HAP-1 (cell line): Measurements from ENCODE around the gene FOSL2.

Experiments used
- DNase-seq, 2 experiments: peaks; one replicate each; pipeline ENCODE4 v3.0.0-alpha.2; 2016 to 2020; ENCODE audit warnings: low spot score in 2 of 2
- H3K27me3 ChIP-seq: fragments of 250-450 bp; sonication (Bioruptor Pico); 2 replicates; pipeline ENCODE4 v1.5.1; 2020; ENCODE audit warnings: low read depth, mild to moderate bottlenecking, moderate library complexity
- H3K36me3 ChIP-seq: fragments of 250-450 bp; sonication (Bioruptor Pico); replicated peaks from 2 replicates; pipeline ENCODE4 v1.5.1; 2020; ENCODE audit warnings: mild to moderate bottlenecking
- H3K4me1 ChIP-seq: fragments of 250-450 bp; sonication (Bioruptor Pico); 2 replicates; pipeline ENCODE4 v1.5.1; 2020; ENCODE audit warnings: mild to moderate bottlenecking
- H3K4me3 ChIP-seq: fragments of 250-450 bp; sonication (Bioruptor Pico); 2 replicates; pipeline ENCODE4 v1.5.1; 2020; ENCODE audit warnings: mild to moderate bottlenecking, moderate library complexity
- H3K9me3 ChIP-seq: fragments of 250-450 bp; sonication (Bioruptor Pico); 2 replicates; pipeline ENCODE4 v1.5.1; 2020; ENCODE audit warnings: mild to moderate bottlenecking, moderate library complexity
- in situ Hi-C: fragments of 300-500 bp; cut with MboI; formaldehyde crosslinking; loops from 3 replicates; pipeline ENCODE4 v1.14.3; 2020; ENCODE audit warnings: low sequenced_read_pairs, inconsistent platforms, mixed read lengths

Gene FOSL2

GRCh38 chr2:28411956-28412609, 19.4 kb downstream of the FOSL2 start:
- H3K27me3 ChIP-seq, result no peaks in the 10 kb centered on the region
- no peak overlapping the region for H3K4me3 ChIP-seq
- no peaks in the 10 kb centered on the region for H3K36me3 ChIP-seq
- DNase-seq, result no peak
- H3K4me1 ChIP-seq, result no peaks in the 10 kb centered on the region
- in situ Hi-C loops, result no loop called here
- no peaks in the 10 kb centered on the region for H3K9me3 ChIP-seq

GRCh38 chr2:28412625-28413151, 20.0 kb downstream of the FOSL2 start:
- Histone ChIP-seq H3K4me3 (no peak overlapping the region), H3K4me1 (no peaks in the 10 kb centered on the region), H3K9me3 (no peaks in the 10 kb centered on the region), H3K36me3 (no peaks in the 10 kb centered on the region), H3K27me3 (no peaks in the 10 kb centered on the region)
- no peak for DNase-seq
- in situ Hi-C loops, result no loop called here

- H3K9me3 ChIP-seq, result no peaks in the 10 kb centered on the region
- DNase-seq, result no peak
- in situ Hi-C loops, result no loop called here
- H3K27me3 ChIP-seq, result no peaks in the 10 kb centered on the region
- no peaks in the 10 kb centered on the region for H3K36me3 ChIP-seq
- H3K4me3 ChIP-seq, result no peak overlapping the region
- no peaks in the 10 kb centered on the region for H3K4me1 ChIP-seq
Observed at GRCh38 chr2:28413152-28413898, 20.7 kb downstream of the FOSL2 start.

- in situ Hi-C loops, result no loop called here
- no peak overlapping the region for H3K4me3 ChIP-seq
- no peaks in the 10 kb centered on the region for H3K9me3 ChIP-seq
- no peaks in the 10 kb centered on the region for H3K4me1 ChIP-seq
- no peak for DNase-seq
- no peaks in the 10 kb centered on the region for H3K36me3 ChIP-seq
- no peaks in the 10 kb centered on the region for H3K27me3 ChIP-seq
Observed at GRCh38 chr2:28413899-28414295, 21.2 kb downstream of the FOSL2 start.

GRCh38 chr2:28414583-28414982, 21.9 kb downstream of the FOSL2 start:
- no peak overlapping the region for H3K4me3 ChIP-seq
- DNase-seq, result no peak
- no peaks in the 10 kb centered on the region for H3K4me1 ChIP-seq
- H3K27me3 ChIP-seq, result no peaks in the 10 kb centered on the region
- in situ Hi-C loops, result no loop called here
- H3K9me3 ChIP-seq, result no peaks in the 10 kb centered on the region
- no peaks in the 10 kb centered on the region for H3K36me3 ChIP-seq

GRCh38 chr2:28415010-28415409, 22.4 kb downstream of the FOSL2 start:
- DNase-seq, result no peak
- no peak overlapping the region for H3K4me3 ChIP-seq
- no peaks in the 10 kb centered on the region for H3K27me3 ChIP-seq
- H3K4me1 ChIP-seq, result no peaks in the 10 kb centered on the region
- no peaks in the 10 kb centered on the region for H3K9me3 ChIP-seq
- in situ Hi-C loops, result no loop called here
- no peaks in the 10 kb centered on the region for H3K36me3 ChIP-seq

- H3K4me3 ChIP-seq, result no peak overlapping the region
- H3K4me1 ChIP-seq, result no peaks in the 10 kb centered on the region
- no peaks in the 10 kb centered on the region for H3K27me3 ChIP-seq
- DNase-seq, result no peak
- no peaks in the 10 kb centered on the region for H3K36me3 ChIP-seq
- no peaks in the 10 kb centered on the region for H3K9me3 ChIP-seq
- in situ Hi-C loops, result no loop called here
Observed at GRCh38 chr2:28415715-28416114, 23.1 kb downstream of the FOSL2 start.

- Histone ChIP-seq H3K4me3 (no peak overlapping the region), H3K27me3 (no peaks in the 10 kb centered on the region), H3K4me1 (no peaks in the 10 kb centered on the region), H3K36me3 (no peaks in the 10 kb centered on the region), H3K9me3 (no peaks in the 10 kb centered on the region)
- no peak for DNase-seq
- in situ Hi-C loops, result no loop called here
Observed at GRCh38 chr2:28419003-28419402, 26.3 kb downstream of the FOSL2 start.

- no peak overlapping the region for H3K4me3 ChIP-seq
- DNase-seq, result no peak
- no peaks in the 10 kb centered on the region for H3K9me3 ChIP-seq
- H3K4me1 ChIP-seq, result no peaks in the 10 kb centered on the region
- H3K36me3 ChIP-seq, result no peaks in the 10 kb centered on the region
- in situ Hi-C loops, result no loop called here
- no peaks in the 10 kb centered on the region for H3K27me3 ChIP-seq
Observed at GRCh38 chr2:28419443-28420270, 27.0 kb downstream of the FOSL2 start.

GRCh38 chr2:28420722-28421121, 28.1 kb downstream of the FOSL2 start:
- no peaks in the 10 kb centered on the region for H3K4me1 ChIP-seq
- H3K27me3 ChIP-seq, result no peaks in the 10 kb centered on the region
- H3K4me3 ChIP-seq, result no peak overlapping the region
- H3K36me3 ChIP-seq, result no peaks in the 10 kb centered on the region
- H3K9me3 ChIP-seq, result no peaks in the 10 kb centered on the region
- in situ Hi-C loops, result no loop called here
- DNase-seq, result no peak

- in situ Hi-C loops, result no loop called here
- Histone ChIP-seq H3K4me3 (no peak overlapping the region), H3K36me3 (no peaks in the 10 kb centered on the region), H3K27me3 (no peaks in the 10 kb centered on the region), H3K9me3 (no peaks in the 10 kb centered on the region), H3K4me1 (no peaks in the 10 kb centered on the region)
- no peak for DNase-seq
Observed at GRCh38 chr2:28422908-28423741, 30.5 kb downstream of the FOSL2 start.

- H3K27me3 ChIP-seq, result no peaks in the 10 kb centered on the region
- H3K4me3 ChIP-seq, result no peak overlapping the region
- no peaks in the 10 kb centered on the region for H3K4me1 ChIP-seq
- in situ Hi-C loops, result no loop called here
- H3K9me3 ChIP-seq, result no peaks in the 10 kb centered on the region
- no peaks in the 10 kb centered on the region for H3K36me3 ChIP-seq
- no peak for DNase-seq
Observed at GRCh38 chr2:28423856-28424605, 31.4 kb downstream of the FOSL2 start.
